DND-41 (cell line): Measurements from ENCODE around the gene ZNF518B.

Experiments used
- CTCF ChIP-seq: IDR thresholded peaks from 2 replicates; pipeline ENCODE4 v1.5.1; 2012; ENCODE audit warnings: borderline replicate concordance, low read length, moderate library complexity, mild to moderate bottlenecking; ENCODE audit not compliant: poor library complexity, severe bottlenecking; ENCODE audit errors: extremely low read depth
- EZH2 ChIP-seq: IDR thresholded peaks from 3 replicates; pipeline ENCODE4 v1.6.1; 2012; ENCODE audit warnings: borderline replicate concordance, low read depth, mild to moderate bottlenecking, moderate library complexity, low read length, inconsistent platforms; ENCODE audit not compliant: severe bottlenecking

DNA sequence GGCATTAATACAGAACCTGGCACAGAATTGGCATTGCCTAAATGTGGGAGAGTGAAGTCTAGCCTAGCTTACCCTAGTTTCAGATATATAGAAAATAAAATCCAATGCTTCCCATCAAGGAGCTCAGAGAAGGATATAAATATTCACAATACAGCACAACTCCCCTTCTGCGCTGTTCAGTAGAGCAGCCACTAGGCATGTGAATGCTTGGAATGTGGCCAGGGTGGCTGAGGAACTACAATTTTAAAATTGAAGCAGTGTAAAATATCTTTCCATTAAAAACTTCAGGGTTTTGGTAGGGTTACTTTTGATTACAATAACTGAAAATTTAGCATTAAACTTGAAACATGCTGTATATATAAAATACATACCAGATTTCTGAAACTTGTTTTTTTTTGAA lies 19.5 kb downstream of the ZNF518B start:
- TF ChIP-seq CTCF (no peak), EZH2 (no peak)
